ENCODE results near the gene EFNA3. TPM values are rescaled to one million over a fixed set of nuclear protein-coding genes. Genes with fewer than 3 reads are reported as not detected.
A peak's percentile ranks its signal among the peaks of the same experiment; 100 is the strongest.

Gene EFNA3
- total and polyA plus RNA-seq, 9 of the 15 experiments (the other 6 are each of a cell fraction or from before 2014, with no cell fraction given): 0.59 to 7.9 (median 4.7) TPM

DNA sequence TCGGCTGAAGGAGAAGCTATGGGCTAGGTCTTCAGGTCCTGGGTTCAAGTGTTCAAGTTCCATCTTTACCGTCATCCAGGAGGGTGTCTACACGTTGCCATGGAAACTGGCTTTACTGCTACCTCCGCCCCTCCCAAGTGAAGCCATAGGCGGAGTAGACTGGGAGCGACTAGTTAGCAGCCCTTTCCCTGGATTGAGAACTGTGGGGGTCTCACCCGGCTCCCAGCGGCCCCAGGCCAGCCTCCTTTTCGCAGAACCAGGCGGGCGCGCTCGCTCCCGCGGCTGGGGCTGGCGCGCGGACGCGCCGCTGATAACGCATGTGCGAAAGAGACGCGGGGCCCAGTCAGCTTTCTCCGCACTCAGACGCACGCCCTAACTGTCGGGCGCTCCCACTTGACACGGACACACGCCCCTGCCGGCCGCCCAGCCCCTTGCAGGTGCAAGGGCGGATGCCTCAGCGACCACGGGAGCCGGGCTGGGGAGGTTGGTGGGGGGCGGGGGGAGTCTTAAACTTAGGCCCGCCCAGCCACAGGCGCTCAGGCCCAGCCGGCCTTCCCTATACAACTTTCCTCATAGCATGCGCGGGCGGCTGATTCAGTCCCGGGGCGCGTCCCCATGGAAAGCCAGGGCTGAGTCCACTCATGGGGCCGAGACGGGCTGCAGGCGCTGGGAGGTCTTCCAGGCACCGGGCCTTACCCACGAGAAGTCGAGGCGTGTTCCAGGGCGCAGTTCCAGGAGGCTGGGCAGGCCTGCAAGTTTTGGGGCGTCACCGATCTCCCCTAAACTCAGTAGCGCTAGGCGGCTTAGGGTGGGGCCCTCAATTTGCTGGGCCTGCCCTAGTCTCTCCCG, 7.7 kb upstream of the EFNA3 start (continued):
- TF ChIP-seq, protein P1, sequence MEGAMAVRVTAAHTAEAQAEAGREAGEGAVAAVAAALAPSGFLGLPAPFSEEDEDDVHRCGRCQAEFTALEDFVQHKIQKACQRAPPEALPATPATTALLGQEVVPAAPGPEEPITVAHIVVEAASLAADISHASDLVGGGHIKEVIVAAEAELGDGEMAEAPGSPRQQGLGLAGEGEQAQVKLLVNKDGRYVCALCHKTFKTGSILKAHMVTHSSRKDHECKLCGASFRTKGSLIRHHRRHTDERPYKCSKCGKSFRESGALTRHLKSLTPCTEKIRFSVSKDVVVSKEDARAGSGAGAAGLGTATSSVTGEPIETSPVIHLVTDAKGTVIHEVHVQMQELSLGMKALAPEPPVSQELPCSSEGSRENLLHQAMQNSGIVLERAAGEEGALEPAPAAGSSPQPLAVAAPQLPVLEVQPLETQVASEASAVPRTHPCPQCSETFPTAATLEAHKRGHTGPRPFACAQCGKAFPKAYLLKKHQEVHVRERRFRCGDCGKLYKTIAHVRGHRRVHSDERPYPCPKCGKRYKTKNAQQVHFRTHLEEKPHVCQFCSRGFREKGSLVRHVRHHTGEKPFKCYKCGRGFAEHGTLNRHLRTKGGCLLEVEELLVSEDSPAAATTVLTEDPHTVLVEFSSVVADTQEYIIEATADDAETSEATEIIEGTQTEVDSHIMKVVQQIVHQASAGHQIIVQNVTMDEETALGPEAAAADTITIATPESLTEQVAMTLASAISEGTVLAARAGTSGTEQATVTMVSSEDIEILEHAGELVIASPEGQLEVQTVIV (CRISPR knock-in tag; IDR thresholded peaks at IDR 0.05; ENCODE audit: borderline replicate concordance): no peak
- TF ChIP-seq TFAM (CRISPR knock-in tag; conservative IDR thresholded peaks at IDR 0.05) (no peak), POLR2H (tag; IDR thresholded peaks at IDR 0.05; ENCODE audit: low read depth) (no peak), SMC3 (conservative IDR thresholded peaks at IDR 0.05; ENCODE audit: insufficient read depth, low read depth, low read length) (0 out of 2 replicates have a peak, but pooled peaks have one; percentile 1), TAF1 (IDR thresholded peaks at IDR 0.05; ENCODE audit: control insufficient read depth, extremely low read depth, insufficient read depth, low read length, severe bottlenecking) (peak; percentile 13), ZEB2 (IDR thresholded peaks at IDR 0.05) (peak; percentile 49), NR1H2 (CRISPR knock-in tag; IDR thresholded peaks at IDR 0.05) (no peak), SMARCE1 (IDR thresholded peaks at IDR 0.05) (no peak), KDM5B (IDR thresholded peaks at IDR 0.05; ENCODE audit: insufficient replicate concordance, low read depth, low read length) (peak; percentile 9), ZNF175 (CRISPR knock-in tag; IDR thresholded peaks at IDR 0.05; ENCODE audit: low read depth) (peak; percentile 33; the same call in 1 of the 2 replicates), ZNF830 (CRISPR knock-in tag; IDR thresholded peaks at IDR 0.05) (peak; percentile 34; the same call in 1 of the 2 replicates), BRF1 (IDR thresholded peaks at IDR 0.05; ENCODE audit: borderline replicate concordance, extremely low read depth, insufficient read length) (no peak), SMARCA5 (IDR thresholded peaks at IDR 0.05) (no peak), STAG1 (CRISPR knock-in tag; IDR thresholded peaks at IDR 0.05; ENCODE audit: borderline replicate concordance) (no peak), FOXK1 (CRISPR knock-in tag; IDR thresholded peaks at IDR 0.05; ENCODE audit: borderline replicate concordance) (no peak), ZNF263 (CRISPR knock-in tag; IDR thresholded peaks at IDR 0.05; ENCODE audit: borderline replicate concordance) (peak; percentile 46; the same call in 1 of the 2 replicates)
- TF ChIP-seq, protein P2, sequence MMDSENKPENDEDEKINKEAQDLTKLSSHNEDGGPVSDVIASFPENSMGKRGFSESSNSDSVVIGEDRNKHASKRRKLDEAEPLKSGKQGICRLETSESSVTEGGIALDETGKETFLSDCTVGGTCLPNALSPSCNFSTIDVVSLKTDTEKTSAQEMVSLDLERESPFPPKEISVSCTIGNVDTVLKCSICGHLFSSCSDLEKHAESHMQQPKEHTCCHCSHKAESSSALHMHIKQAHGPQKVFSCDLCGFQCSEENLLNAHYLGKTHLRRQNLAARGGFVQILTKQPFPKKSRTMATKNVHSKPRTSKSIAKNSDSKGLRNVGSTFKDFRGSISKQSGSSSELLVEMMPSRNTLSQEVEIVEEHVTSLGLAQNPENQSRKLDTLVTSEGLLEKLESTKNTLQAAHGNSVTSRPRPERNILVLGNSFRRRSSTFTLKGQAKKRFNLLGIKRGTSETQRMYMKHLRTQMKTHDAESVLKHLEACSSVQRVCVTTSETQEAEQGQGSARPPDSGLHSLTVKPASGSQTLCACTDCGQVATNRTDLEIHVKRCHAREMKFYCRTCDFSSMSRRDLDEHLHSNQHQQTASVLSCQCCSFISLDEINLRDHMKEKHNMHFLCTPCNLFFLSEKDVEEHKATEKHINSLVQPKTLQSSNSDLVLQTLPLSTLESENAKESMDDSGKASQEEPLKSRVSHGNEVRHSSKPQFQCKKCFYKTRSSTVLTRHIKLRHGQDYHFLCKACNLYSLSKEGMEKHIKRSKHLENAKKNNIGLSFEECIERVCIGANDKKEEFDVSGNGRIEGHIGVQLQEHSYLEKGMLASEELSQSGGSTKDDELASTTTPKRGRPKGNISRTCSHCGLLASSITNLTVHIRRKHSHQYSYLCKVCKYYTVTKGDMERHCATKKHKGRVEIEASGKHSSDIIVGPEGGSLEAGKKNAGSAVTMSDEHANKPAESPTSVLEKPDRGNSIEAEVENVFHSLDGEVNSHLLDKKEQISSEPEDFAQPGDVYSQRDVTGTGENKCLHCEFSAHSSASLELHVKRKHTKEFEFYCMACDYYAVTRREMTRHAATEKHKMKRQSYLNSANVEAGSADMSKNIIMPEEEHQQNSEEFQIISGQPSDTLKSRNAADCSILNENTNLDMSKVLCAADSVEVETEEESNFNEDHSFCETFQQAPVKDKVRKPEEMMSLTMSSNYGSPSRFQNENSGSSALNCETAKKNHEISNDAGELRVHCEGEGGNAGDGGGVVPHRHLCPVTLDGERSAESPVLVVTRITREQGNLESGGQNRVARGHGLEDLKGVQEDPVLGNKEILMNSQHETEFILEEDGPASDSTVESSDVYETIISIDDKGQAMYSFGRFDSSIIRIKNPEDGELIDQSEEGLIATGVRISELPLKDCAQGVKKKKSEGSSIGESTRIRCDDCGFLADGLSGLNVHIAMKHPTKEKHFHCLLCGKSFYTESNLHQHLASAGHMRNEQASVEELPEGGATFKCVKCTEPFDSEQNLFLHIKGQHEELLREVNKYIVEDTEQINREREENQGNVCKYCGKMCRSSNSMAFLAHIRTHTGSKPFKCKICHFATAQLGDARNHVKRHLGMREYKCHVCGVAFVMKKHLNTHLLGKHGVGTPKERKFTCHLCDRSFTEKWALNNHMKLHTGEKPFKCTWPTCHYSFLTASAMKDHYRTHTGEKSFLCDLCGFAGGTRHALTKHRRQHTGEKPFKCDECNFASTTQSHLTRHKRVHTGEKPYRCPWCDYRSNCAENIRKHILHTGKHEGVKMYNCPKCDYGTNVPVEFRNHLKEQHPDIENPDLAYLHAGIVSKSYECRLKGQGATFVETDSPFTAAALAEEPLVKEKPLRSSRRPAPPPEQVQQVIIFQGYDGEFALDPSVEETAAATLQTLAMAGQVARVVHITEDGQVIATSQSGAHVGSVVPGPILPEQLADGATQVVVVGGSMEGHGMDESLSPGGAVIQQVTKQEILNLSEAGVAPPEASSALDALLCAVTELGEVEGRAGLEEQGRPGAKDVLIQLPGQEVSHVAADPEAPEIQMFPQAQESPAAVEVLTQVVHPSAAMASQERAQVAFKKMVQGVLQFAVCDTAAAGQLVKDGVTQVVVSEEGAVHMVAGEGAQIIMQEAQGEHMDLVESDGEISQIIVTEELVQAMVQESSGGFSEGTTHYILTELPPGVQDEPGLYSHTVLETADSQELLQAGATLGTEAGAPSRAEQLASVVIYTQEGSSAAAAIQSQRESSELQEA (IDR thresholded peaks at IDR 0.05; ENCODE audit: low read depth): no peak
